Thyroid gland (tissue), 4 donors: ENCODE results near the gene ALG12.

Experiments
- POLR2A ChIP-seq, 2 donors: fragments of 450-650 bp; IDR thresholded peaks; one replicate each; pipeline ENCODE4 v1.6.1; 2017; ENCODE audit warnings: antibody characterized with exemption in 2 of 2, mild to moderate bottlenecking in 2 of 2, moderate library complexity in 1 of 2
- TF ChIP-seq, protein P1 (sequence below), 6 experiments: fragments of 200-600 bp in 3 of 6; fragments of 450-650 bp in 3 of 6; sonication (generic) in 3 of 6; IDR thresholded peaks; one replicate each; pipeline ENCODE4 v1.5.1; 2016 to 2019; ENCODE audit warnings: antibody characterized with exemption in 6 of 6, mild to moderate bottlenecking in 2 of 6, inconsistent platforms in 1 of 6, moderate library complexity in 1 of 6

DNA sequence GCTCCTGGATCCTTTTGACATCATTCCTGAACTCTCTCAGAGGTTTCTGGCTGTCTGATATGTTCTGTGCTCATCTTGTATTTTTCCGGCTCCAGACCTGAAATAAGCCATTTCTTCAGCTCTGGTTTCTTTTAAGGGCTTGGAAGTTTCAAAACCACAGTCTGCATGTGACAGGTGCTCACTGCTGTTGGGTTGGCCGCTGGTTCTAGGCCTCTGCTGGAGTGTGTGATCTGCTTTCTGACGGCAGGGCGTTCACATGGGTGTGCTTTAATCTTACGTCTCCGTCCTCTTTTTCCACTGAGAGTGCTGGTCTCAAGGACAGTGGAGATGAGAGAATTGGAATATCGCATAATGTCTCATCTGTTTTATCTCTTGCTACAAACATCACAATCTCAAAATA is 54.3 kb downstream of the ALG12 start:
- TF ChIP-seq, protein P1, sequence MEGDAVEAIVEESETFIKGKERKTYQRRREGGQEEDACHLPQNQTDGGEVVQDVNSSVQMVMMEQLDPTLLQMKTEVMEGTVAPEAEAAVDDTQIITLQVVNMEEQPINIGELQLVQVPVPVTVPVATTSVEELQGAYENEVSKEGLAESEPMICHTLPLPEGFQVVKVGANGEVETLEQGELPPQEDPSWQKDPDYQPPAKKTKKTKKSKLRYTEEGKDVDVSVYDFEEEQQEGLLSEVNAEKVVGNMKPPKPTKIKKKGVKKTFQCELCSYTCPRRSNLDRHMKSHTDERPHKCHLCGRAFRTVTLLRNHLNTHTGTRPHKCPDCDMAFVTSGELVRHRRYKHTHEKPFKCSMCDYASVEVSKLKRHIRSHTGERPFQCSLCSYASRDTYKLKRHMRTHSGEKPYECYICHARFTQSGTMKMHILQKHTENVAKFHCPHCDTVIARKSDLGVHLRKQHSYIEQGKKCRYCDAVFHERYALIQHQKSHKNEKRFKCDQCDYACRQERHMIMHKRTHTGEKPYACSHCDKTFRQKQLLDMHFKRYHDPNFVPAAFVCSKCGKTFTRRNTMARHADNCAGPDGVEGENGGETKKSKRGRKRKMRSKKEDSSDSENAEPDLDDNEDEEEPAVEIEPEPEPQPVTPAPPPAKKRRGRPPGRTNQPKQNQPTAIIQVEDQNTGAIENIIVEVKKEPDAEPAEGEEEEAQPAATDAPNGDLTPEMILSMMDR (IDR thresholded peaks at IDR 0.05): no peak
- TF ChIP-seq POLR2A (IDR thresholded peaks at IDR 0.05): no peak
